Left lobe of liver (tissue), 1 donor: ENCODE results near the gene CIB2. TPM values are rescaled to one million over a fixed set of nuclear protein-coding genes. Genes with fewer than 3 reads are reported as not detected.

ENCODE experiments used
- total RNA-seq: library from RNA; stranded (reverse); gene quantifications from one replicate; pipeline ENCODE4 v1.2.1, GENCODE V29; 2021
- donor health status: DM: no; HTN: yes; CAD: no.

The CIB2 gene
- total RNA-seq, 1 donor from 2014 or later, result 0.20 TPM

Other genes starting within 250 kb of the CIB2 start
- 50.4 TPM for gene TBC1D2B, start 53.7 kb downstream of the CIB2 start, total RNA-seq
- not detected for gene SH2D7, start 38.9 kb downstream of the CIB2 start, total RNA-seq
- gene IDH3A, start 17.9 kb upstream of the CIB2 start, total RNA-seq, result 29.4 TPM
- not detected for gene ACSBG1, start 103.1 kb upstream of the CIB2 start, total RNA-seq
- 0.86 TPM for gene DNAJA4, start 133.1 kb upstream of the CIB2 start, total RNA-seq
- 22.1 TPM for gene SKIC8, start 168.2 kb upstream of the CIB2 start, total RNA-seq
- gene CRABP1, start 208.9 kb upstream of the CIB2 start, total RNA-seq, result 0.40 TPM